Osteocyte (in vitro differentiated cells): ENCODE data around the gene PLXNA4. TPM values are rescaled to one million over a fixed set of nuclear protein-coding genes. Genes with fewer than 3 reads are reported as not detected.

ENCODE experiments used
- DNase-seq: peaks from one replicate; pipeline ENCODE4 v3.0.0; 2021; ENCODE audit warnings: mixed read lengths; ENCODE audit not compliant: unreplicated experiment; ENCODE audit errors: extremely low spot score
- H3K27ac Mint-ChIP-seq: one replicate; pipeline ENCODE4 v1.8.0; 2021; ENCODE audit warnings: mild to moderate bottlenecking, mixed read lengths; ENCODE audit not compliant: unreplicated experiment
- H3K27me3 Mint-ChIP-seq: one replicate; pipeline ENCODE4 v1.8.0; 2021; ENCODE audit warnings: mixed read lengths; ENCODE audit not compliant: unreplicated experiment
- H3K36me3 Mint-ChIP-seq: one replicate; pipeline ENCODE4 v1.8.0; 2021; ENCODE audit warnings: mixed read lengths; ENCODE audit not compliant: unreplicated experiment
- H3K4me1 Mint-ChIP-seq: one replicate; pipeline ENCODE4 v1.8.0; 2021; ENCODE audit warnings: mixed read lengths; ENCODE audit not compliant: unreplicated experiment
- H3K4me3 Mint-ChIP-seq: one replicate; pipeline ENCODE4 v1.8.0; 2021; ENCODE audit warnings: mild to moderate bottlenecking, moderate library complexity, mixed read lengths; ENCODE audit not compliant: unreplicated experiment
- H3K9me3 Mint-ChIP-seq: one replicate; pipeline ENCODE4 v1.8.0; 2021; ENCODE audit warnings: mixed read lengths; ENCODE audit not compliant: unreplicated experiment
- CTCF ChIP-seq: fragments of 200-600 bp; sonication (generic); IDR thresholded peaks from 2 replicates; pipeline ENCODE4 v1.5.0; 2021; ENCODE audit warnings: antibody characterized with exemption, mild to moderate bottlenecking, moderate library complexity
- total RNA-seq: library from RNA; stranded (reverse); gene quantifications from 2 replicates; pipeline ENCODE4 v1.2.1, GENCODE V29; 2021

The PLXNA4 gene
- total RNA-seq, 1 donor from 2014 or later: 59.0 TPM

GRCh38 chr7:132521423-132521822 lies 54.8 kb downstream of the PLXNA4 start:
- DNase-seq: no peak
- H3K4me3 Mint-ChIP-seq: no peak overlapping the region
- H3K4me1 Mint-ChIP-seq: peaks cover 2% of the 10 kb centered on the region
- no peaks in the 10 kb centered on the region for H3K9me3 Mint-ChIP-seq
- H3K27ac Mint-ChIP-seq: no peak overlapping the region
- H3K27me3 Mint-ChIP-seq: no peaks in the 10 kb centered on the region
- no peak for TF ChIP-seq CTCF
- H3K36me3 Mint-ChIP-seq: peaks cover 4% of the 10 kb centered on the region

- Mint-ChIP-seq H3K27ac (no peak overlapping the region), H3K27me3 (no peaks in the 10 kb centered on the region), H3K9me3 (no peaks in the 10 kb centered on the region), H3K36me3 (no peaks in the 10 kb centered on the region), H3K4me3 (no peak overlapping the region), H3K4me1 (peaks cover 5% of the 10 kb centered on the region)
- no peak for DNase-seq
- TF ChIP-seq CTCF: no peak
These were observed 55.5 kb downstream of the PLXNA4 start for GRCh38 chr7:132520591-132521280.

- Mint-ChIP-seq H3K36me3 (no peaks in the 10 kb centered on the region), H3K4me3 (no peak overlapping the region), H3K27ac (no peak overlapping the region), H3K27me3 (no peaks in the 10 kb centered on the region), H3K4me1 (peaks cover 5% of the 10 kb centered on the region), H3K9me3 (no peaks in the 10 kb centered on the region)
- no peak for DNase-seq
- no peak for TF ChIP-seq CTCF
These were observed 56.3 kb downstream of the PLXNA4 start for GRCh38 chr7:132519936-132520335.

- Mint-ChIP-seq H3K4me1 (peaks cover 5% of the 10 kb centered on the region), H3K36me3 (peaks cover 3% of the 10 kb centered on the region), H3K9me3 (no peaks in the 10 kb centered on the region), H3K27ac (no peak overlapping the region), H3K4me3 (no peak overlapping the region), H3K27me3 (no peaks in the 10 kb centered on the region)
- no peak for DNase-seq
- no peak for TF ChIP-seq CTCF
These were observed 57.5 kb downstream of the PLXNA4 start for GRCh38 chr7:132518839-132519173.

- no peaks in the 10 kb centered on the region for H3K27me3 Mint-ChIP-seq
- no peak overlapping the region for H3K4me3 Mint-ChIP-seq
- no peak overlapping the region for H3K27ac Mint-ChIP-seq
- peak; percentile 33 for TF ChIP-seq CTCF
- no peak for DNase-seq
- H3K4me1 Mint-ChIP-seq: peaks cover 5% of the 10 kb centered on the region
- no peaks in the 10 kb centered on the region for H3K9me3 Mint-ChIP-seq
- peaks cover 3% of the 10 kb centered on the region for H3K36me3 Mint-ChIP-seq
These were observed 58.0 kb downstream of the PLXNA4 start for GRCh38 chr7:132518102-132518838.
